SK-N-SH treated with all-trans-retinoic acid at 6 μM for 48 hours (cell line): Measurements from ENCODE around the gene TNFSF13.

Experiments used
- ATAC-seq: fragments of 200-7000 bp; cut with Tn5 transposase; 3 replicates; pipeline ENCODE4 v1.9.1; 2020; ENCODE audit warnings: mild to moderate bottlenecking, moderate library complexity
- ARNTL ChIP-seq: fragments of 450-650 bp; formaldehyde crosslinking; IDR thresholded peaks from 2 replicates; pipeline ENCODE4 v1.5.0; 2020; ENCODE audit warnings: low read depth, mild to moderate bottlenecking, moderate library complexity, borderline replicate concordance
- CREB5 ChIP-seq: fragments of 250-450 bp; sonication (Bioruptor Pico); IDR thresholded peaks from 2 replicates; pipeline ENCODE4 v1.5.1; 2020; ENCODE audit warnings: low read depth, mild to moderate bottlenecking, moderate library complexity
- CSDC2 ChIP-seq: fragments of 250-450 bp; sonication (Bioruptor Pico); IDR thresholded peaks from 2 replicates; pipeline ENCODE4 v1.5.0; 2020; ENCODE audit warnings: mild to moderate bottlenecking, moderate library complexity
- CSRNP3 ChIP-seq: fragments of 250-450 bp; sonication (Bioruptor Pico); IDR thresholded peaks from 2 replicates; pipeline ENCODE4 v1.5.1; 2021; ENCODE audit warnings: mild to moderate bottlenecking, moderate library complexity
- ESRRG ChIP-seq: fragments of 250-450 bp; sonication (Bioruptor Pico); IDR thresholded peaks from 2 replicates; pipeline ENCODE4 v1.6.1; 2021; ENCODE audit warnings: mild to moderate bottlenecking
- GLIS3 ChIP-seq: fragments of 250-450 bp; sonication (Bioruptor Pico); IDR thresholded peaks from 2 replicates; pipeline ENCODE4 v1.5.0; 2020; ENCODE audit warnings: mild to moderate bottlenecking, moderate library complexity
- ISL1 ChIP-seq: fragments of 250-450 bp; sonication (Bioruptor Pico); IDR thresholded peaks from 2 replicates; pipeline ENCODE4 v2.1.2; 2022; ENCODE audit warnings: mild to moderate bottlenecking, moderate library complexity
- PATZ1 ChIP-seq: fragments of 250-450 bp; sonication (Bioruptor Pico); IDR thresholded peaks from 2 replicates; pipeline ENCODE4 v1.8.0; 2020; ENCODE audit warnings: mild to moderate bottlenecking, moderate library complexity, borderline replicate concordance
- POU6F1 ChIP-seq: fragments of 250-450 bp; sonication (Bioruptor Pico); IDR thresholded peaks from 2 replicates; pipeline ENCODE4 v1.8.0; 2021; ENCODE audit warnings: low read depth, mild to moderate bottlenecking, moderate library complexity, borderline replicate concordance
- RARB ChIP-seq: fragments of 250-450 bp; sonication (Bioruptor Pico); IDR thresholded peaks from 2 replicates; pipeline ENCODE4 v1.8.0; 2021; ENCODE audit warnings: mild to moderate bottlenecking, moderate library complexity
- TCF4 ChIP-seq: fragments of 250-450 bp; sonication (Bioruptor Pico); IDR thresholded peaks from 2 replicates; pipeline ENCODE4 v1.8.0; 2021; ENCODE audit warnings: mild to moderate bottlenecking, moderate library complexity, borderline replicate concordance
- TOX ChIP-seq: fragments of 250-450 bp; sonication (Bioruptor Pico); IDR thresholded peaks from 2 replicates; pipeline ENCODE4 v1.8.0; 2021; ENCODE audit warnings: mild to moderate bottlenecking, moderate library complexity, borderline replicate concordance
- TSHZ2 ChIP-seq: fragments of 250-450 bp; sonication (Bioruptor Pico); IDR thresholded peaks from 2 replicates; pipeline ENCODE4 v1.5.0; 2020; ENCODE audit warnings: mild to moderate bottlenecking, moderate library complexity
- ZFP3 ChIP-seq: fragments of 250-450 bp; sonication (Bioruptor Pico); IDR thresholded peaks from 2 replicates; pipeline ENCODE4 v1.5.0; 2020; ENCODE audit warnings: mild to moderate bottlenecking, moderate library complexity
- ZNF565 ChIP-seq: fragments of 450-650 bp; formaldehyde crosslinking; conservative IDR thresholded peaks from 2 replicates; pipeline ENCODE4 v1.5.0; 2020; ENCODE audit warnings: low read depth, mild to moderate bottlenecking, moderate library complexity

Gene TNFSF13

GRCh38 chr17:7555320-7555948 lies 3.1 kb upstream of the TNFSF13 start:
- TF ChIP-seq PATZ1 (CRISPR knock-in tag) (no peak), TCF4 (no peak), ISL1 (CRISPR knock-in tag) (no peak), CSDC2 (CRISPR knock-in tag) (no peak), TOX (CRISPR knock-in tag) (no peak), TSHZ2 (CRISPR knock-in tag) (no peak), ARNTL (no peak), CSRNP3 (CRISPR knock-in tag) (no peak)
- no peak for ATAC-seq

GRCh38 chr17:7556627-7557026 lies 1.9 kb upstream of the TNFSF13 start:
- no peak for ATAC-seq
- TF ChIP-seq ARNTL (no peak), ZFP3 (CRISPR knock-in tag) (no peak), TOX (CRISPR knock-in tag) (no peak), GLIS3 (no peak), RARB (CRISPR knock-in tag) (no peak), ESRRG (no peak), TCF4 (no peak), PATZ1 (CRISPR knock-in tag) (no peak), TSHZ2 (CRISPR knock-in tag) (no peak), ZNF565 (CRISPR knock-in tag) (no peak), CREB5 (no peak), CSRNP3 (CRISPR knock-in tag) (no peak), POU6F1 (CRISPR knock-in tag) (no peak)
